GM18909 (cell line): Measurements from ENCODE around the gene STK33.

Experiments used
- ATAC-seq: cut with Tn5 transposase; IDR thresholded peaks from one replicate; pipeline ENCODE4 v1.9.1; 2021; ENCODE audit warnings: mild to moderate bottlenecking; ENCODE audit not compliant: unreplicated experiment, poor library complexity

The STK33 gene

GRCh38 chr11:8381871-8382396 lies 212.1 kb downstream of the STK33 start:
- ATAC-seq = no peak

DNA sequence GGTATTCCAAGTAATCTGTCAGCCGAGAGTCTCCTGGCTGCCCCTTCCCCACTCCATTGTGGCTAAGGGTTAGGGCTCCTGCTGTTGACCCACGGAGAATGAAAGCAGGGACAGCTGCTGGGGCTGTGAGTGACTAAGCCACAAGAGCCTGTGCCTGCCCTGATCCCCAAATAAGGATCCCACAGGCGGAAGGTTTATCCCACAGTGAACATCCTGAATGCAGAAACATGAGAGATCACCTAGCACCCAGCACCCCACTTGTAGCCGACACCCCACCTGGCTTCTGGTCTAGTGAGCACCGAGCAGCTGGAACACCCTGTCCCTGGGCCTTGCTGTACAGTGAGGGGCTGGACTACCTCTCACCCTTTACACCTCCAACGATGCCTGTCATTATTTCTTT lies 212.7 kb downstream of the STK33 start:
- ATAC-seq = no peak

DNA sequence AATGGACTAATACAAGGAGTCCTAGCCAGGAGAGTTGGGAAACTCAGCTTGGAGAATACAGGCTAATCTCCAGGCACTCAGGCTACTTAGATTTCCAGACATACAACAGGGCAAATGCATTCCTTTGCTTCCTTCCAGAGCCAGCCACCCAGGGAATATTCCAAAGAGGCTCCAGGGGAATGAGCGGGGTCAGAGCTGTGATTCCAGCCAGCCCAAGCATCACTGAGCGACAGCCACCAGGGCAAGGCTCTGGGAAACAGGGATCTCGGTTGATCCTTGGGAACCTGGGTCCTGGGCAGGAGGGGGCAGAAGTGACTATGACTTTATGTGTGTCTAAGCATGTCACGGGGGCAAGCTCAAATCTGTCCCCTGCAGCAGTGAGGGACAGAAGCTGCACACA lies 218.1 kb downstream of the STK33 start:
- no peak for ATAC-seq

DNA sequence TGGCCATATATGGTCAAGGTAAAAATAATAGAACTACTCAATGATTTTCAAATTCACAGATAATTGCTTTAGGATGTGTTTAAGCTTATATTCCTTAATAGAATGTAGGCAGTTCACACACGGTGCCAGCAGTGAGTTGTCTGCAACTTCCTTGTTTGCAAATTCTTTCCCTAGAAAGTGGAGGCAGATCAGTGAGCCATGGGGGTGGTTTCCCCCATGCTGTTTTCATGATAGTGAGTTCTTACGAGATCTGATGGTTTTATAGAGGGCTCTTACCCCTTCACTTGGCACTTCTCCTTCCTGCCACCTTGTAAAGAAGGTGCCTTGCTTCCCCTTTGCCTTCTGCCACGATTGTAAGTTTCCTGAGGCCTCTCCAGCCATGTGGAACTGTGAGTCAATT lies 218.6 kb downstream of the STK33 start:
- ATAC-seq = no peak

GRCh38 chr11:8374716-8375115 lies 219.3 kb downstream of the STK33 start:
- no peak for ATAC-seq

DNA sequence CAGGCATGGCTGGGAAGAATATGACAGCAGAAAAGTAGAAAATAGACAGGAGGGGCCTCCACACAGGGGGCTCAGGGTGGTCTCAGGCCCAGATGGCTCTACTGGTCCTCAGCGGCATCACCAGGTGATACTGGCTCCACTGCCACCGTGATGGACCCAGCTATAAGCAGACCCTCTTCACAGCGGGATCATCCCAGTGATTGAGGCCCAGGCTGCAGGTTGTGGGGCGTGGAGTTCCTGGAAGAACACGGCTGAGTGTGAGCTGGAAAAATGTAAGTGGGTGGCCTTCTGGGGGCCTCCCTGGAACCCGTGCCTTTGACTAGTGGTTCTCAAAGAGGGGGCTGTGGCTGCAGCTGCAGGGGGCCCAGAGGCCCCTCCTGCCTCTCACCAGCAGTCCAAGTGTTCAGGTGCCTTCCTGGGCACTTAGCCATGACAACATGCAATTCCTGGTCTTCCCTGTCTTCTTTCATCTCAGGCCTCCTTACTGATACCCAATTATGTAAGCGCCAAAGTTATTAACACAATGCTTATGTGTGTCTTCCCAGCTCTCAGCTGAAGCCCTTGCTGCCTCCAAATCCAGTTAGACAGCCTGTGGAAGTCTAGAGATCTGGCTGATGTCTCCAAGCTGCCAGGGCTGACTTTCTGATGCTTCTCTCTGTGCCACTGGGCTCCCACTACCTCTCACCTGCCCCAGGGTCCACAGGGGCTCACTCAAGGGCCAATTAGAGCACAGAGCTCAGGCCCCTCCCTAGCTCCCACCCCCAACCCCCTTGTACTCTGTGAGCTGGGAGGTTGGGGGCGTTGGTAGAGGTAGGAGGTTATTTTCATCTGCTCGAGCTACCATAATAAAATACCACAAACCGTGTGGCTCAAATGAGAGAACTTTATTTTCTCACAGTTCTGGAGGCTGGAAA lies 220.3 kb downstream of the STK33 start:
- ATAC-seq = no peak

GRCh38 chr11:8372641-8373381 lies 221.2 kb downstream of the STK33 start:
- no peak for ATAC-seq

GRCh38 chr11:8371516-8371884 lies 222.5 kb downstream of the STK33 start:
- ATAC-seq = no peak

GRCh38 chr11:8370812-8371515 lies 223.1 kb downstream of the STK33 start:
- ATAC-seq = no peak

DNA sequence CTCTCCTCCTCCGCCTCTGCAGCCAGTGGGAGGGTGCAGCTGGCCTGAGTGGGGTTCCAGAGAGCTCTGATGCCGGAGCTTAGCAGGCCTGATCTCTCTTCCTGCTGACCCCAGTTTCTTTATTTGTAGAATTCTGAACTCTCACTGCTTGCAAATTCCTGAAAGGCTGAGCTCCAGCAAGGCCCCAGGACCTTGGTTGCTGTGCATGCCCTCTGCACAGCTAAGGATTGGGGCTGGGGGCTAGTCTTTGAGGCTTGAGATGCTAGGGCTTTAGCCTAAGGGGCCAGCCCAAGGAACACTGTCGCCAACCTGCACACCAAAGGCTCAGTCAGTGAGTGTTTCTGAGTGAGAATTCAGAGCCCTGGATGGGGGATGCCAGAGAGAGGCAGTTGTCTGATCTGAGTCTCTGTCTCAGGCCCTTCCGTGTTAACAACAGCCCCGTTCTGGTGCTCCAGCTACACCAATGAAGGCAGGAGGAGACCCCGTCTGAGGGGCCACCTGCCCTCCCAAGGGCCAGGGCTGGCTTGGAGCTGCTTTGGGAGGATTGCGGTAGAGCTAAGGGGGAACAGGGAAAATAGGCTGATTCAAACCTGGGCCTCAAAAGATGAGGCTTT lies 224.3 kb downstream of the STK33 start:
- no peak for ATAC-seq

DNA sequence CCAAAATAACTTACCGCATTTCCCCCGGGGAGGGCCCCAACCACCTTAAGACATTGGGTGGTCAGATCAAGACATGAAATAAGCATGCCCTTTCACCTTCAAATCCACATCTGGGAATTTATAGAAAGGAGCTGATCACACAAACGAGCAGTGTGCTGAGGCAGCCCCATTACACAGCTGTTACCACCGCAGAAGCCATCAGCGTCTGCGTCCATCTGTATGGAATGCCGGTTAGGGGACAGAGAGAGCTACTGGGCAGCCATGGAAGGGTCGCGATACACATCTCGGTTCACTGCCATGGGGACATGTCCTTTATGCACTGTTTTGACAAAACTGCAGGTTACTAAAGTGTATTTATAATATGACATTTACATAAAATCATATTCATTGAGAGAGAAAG lies 225.3 kb downstream of the STK33 start:
- no peak for ATAC-seq

GRCh38 chr11:8368194-8368593 lies 225.8 kb downstream of the STK33 start:
- no peak for ATAC-seq

DNA sequence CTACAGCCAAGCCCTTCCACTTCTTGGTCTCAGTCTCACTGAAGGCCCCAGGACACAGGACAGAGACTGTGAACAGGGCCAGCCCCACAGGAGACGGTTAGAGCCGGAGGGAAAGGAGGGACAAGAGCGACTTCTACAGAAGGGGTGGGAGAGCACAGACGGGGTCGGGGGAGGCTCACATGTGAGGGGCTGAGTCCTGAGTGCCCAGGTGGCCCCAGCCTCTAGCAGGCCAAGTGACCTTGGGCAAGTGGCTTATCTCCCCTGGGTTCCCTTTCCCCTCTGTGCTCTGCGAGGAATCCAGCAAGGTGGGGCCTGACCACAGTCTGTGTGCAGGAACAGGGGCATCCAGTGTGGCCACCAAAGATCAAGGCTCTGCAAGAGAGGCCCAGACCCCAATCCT lies 227.7 kb downstream of the STK33 start:
- ATAC-seq = no peak

- no peak for ATAC-seq
Measured at GRCh38 chr11:8365216-8365941, 228.6 kb downstream of the STK33 start.

DNA sequence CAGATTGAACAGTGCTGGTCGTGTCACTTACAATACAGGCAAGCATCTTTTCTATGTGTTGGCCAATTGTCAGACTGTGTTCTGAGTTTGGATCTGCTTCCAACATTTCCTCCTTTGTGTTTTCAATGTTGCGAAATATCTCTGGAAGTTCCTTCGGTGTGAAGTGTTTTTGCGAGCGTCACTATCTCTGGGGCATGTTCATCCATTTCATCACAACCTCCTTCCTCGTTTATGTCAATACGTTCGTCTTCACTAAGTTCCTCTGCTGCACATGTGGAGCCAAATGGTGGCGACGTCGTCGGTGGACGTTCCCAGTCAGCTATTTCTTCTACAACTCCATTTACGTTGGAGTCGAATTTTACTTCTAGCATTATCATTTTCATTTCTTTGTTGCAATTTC lies 230.1 kb downstream of the STK33 start:
- no peak for ATAC-seq

- no peak for ATAC-seq
Measured at GRCh38 chr11:8362899-8363298, 231.1 kb downstream of the STK33 start.

DNA sequence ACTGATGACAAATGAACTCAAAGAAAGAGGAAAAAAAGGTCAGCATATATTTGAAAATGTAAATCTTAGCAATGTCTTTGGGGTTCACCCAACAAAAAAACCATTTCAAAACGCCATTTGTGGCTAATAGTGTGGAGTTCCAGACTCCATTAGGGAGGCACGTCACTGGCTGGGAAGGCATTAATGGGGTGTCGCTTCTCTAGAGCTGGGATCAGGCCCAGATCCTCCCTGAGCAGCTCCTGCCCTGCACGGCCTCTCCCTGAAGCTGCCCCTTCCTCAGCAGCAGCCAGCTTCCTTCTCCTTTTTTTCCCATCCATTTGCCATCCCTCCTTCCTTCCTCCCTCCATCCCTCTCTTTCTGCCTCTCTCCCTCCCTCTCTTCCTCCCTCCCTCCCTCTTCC lies 231.5 kb downstream of the STK33 start:
- no peak for ATAC-seq

DNA sequence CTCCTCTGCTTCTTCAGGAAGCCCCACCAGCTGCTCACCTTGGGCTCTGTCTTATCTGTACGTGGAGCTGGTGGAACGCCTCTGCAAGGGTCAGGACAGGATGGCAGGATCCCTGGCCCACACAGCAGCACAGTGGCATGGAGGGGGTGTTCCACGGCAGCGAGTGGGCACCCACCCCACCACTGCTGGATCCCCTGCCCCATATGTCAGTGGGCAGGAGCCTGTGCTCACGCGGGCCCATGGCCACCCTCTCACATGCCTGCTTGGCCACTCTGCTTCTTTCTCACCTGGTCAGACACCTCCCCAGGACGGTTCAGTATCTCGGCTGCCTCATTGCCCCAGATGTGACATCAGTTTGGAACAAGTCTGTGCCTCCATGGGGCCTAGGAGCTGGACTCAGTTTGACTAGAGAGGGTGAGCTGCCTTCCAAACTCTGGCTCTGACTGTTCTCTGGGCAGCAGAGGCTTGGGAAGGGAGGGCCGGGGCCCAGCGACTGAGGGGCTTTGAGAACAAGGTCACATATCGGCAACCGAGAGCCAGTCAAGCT lies 232.3 kb downstream of the STK33 start:
- no peak for ATAC-seq

- no peak for ATAC-seq
Measured at GRCh38 chr11:8361206-8361605, 232.8 kb downstream of the STK33 start.
